ENCODE measurements around the gene RAB31.

The RAB31 gene

DNA sequence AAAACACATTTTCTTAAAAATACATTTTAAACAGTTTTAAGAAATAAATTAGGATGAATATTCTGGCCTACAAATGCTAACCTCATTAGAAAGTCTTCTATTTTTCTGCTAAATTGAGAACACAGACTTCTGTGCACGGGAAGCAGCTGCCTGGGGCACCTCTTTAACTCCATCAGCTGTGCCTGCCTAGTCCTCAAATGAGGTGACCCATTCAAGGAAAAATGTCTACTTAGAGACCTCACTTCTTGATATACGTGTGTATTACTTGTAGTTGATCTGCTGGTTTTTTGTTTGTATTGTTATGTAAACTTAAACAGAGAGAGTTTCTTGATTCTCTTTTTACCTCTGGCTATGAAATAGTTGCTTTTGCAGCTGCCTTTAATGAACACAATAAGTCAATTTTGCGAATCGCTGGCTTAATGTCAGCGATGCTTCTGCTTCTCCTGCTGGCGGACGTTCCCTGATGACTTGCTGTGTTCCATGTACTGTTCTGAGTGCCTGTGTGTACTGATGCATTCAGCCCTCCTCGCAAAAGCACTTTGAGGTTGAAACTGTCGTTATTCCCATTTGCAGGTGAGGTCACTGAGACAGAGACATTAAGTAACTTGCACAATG is 88.9 kb downstream of the RAB31 start:
- DNase-seq: no peak

DNA sequence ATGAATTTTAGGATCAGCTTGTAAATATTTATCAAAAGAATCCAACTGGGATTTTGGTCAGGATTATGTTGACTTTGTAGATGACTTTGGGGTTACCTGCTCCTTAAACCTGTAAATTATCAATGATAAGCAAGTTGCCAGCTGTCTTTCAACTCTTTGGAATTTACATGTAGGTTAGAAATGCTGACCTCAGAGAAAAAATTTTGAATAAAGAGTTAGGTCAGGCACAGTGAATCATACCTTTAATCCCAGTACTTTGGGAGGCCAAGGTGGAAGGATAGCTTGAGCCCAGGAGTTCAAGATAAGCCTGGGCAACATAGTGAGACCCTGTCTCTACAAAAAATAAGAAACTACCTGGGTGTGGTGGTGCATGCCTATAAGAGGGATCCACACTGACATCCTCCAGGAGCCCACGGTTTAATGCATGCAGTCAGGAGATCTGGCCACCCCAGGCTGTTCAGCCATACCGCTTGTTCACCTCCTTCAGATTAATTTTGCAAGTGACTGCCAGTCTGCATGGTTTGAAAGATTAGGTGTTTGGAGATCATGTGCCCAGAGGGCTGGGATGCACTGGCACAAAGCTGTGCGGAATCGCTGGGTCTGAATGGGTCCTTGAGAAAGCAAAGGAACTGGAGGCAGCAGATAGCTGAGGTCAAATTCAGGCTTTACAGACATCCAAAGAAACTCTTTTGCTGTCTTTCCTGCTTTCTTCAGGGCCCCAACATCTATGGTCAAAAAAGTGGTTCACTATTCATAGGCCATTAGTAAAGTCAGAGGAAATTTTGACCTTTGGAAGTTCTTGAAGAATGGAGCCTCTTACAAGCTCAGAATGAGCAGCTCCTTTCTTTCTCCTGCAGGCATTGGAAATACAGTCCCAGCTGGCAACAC is 94.3 kb downstream of the RAB31 start:
- no peak for DNase-seq

DNA sequence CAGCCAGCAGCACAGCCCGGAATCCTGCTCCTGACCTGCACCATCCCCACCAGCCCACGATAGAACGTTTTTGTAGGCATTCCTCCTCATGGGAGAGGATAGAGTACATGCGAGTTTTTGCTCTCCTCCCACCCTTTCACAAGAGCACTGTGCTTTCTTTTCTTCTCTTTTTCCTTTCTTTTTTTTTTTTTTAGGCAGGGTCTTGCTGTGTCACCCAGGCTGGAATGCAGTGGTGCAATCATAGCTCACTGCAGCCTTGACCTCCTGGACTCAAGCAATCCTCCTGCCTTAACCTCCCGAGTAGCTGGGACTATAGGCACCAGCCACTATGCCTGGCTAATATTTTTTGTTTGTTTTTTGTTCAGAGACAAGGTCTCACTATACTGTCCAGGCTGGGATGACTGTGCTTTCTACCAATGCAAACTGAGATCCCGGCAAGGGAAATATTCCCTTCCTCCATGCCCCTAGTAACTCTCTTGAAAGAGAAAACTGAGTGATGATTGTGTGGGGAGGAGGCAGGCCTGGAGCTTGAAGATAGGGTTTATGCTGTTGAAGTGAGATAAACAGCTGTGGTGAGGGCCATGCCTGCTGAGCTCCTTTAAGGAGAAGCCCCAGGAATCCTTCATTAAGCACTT is 95.1 kb downstream of the RAB31 start:
- no peak for DNase-seq

DNA sequence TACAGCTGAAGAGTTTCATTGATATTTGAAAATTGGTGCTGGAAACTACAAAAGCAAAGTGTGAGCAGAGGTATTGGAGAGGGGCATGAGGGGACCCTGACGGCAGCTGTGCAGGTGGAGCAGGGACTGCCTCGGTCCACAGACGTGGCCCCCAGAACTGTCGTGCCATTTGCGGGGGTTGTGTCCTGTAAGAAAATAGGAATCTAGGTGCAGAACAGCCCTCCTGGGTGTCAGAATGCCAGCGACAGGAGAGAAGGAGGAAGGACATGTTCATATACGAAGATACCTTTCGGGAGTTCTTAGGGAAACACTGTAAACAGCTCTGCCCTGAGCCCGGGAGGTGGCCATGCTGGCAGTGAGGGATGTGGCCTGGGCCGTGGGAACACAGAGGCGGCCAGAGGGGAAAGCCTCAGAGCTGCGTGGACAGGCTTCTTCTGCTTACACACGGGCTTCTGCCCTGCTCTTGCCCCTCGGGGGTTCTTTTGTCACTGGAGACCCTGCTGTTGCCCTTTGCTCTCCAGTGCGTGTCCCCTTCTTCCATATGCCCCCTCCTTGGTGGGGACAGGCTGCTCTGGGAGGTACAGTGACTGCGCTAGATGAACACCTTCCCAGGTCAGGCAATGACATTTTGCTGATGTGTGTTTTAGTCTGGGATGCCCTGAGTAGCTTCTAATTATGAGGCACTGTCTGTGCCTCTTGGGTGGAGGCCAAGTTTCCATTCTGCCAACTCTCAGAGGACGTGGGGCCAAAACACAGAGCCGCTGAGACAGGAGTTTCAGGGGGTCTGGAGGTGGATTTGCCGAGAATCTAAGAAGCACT is 95.8 kb downstream of the RAB31 start:
- DNase-seq: no peak

DNA sequence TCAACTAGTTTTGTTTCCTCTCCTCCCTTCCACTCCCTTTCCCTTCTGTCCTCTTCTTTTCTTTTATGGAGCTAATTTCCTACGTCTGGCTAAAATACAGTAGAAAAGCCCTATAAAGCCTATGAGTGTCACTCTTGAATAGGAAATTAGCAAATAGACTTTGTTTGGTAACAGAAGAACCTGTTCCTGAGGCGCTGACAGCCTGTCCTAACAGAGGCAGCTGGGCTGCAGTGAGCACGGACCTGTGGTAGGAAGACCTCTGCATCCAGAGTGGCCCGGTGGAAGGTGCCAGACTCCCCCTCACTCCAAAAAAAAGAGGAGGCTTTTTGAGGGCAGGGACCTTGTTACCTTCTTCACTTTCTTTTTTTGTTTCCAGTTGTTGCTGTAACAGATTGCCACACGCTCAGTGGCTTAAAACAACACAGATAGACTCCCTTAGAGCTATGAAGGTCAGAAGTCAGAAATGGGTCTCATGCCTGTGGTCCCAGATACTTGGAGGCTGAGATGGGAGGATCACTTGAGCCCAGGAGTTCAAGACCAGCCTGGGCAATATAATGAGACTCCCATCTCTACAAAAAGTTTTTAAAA is 96.5 kb downstream of the RAB31 start:
- no peak for DNase-seq

DNA sequence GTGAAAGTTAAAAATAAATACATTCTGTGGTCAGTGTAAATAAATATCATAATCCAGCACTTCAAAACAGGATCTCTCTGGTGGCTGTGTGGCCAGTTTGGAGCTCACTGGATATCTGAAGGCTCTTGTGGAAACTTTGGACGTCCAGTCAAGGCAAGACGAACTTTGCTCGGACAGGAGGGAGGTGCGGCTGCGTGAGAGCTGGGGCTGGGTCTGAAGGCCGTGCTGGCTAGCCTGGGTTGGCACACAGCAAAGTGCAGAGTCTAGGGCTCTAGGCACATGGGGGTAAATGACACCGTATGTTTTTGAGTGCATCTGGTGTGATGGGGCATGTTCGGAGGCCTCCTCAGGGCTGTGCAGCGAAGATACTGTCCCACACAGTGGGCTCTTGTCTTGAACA is 98.8 kb downstream of the RAB31 start:
- DNase-seq: no peak

DNA sequence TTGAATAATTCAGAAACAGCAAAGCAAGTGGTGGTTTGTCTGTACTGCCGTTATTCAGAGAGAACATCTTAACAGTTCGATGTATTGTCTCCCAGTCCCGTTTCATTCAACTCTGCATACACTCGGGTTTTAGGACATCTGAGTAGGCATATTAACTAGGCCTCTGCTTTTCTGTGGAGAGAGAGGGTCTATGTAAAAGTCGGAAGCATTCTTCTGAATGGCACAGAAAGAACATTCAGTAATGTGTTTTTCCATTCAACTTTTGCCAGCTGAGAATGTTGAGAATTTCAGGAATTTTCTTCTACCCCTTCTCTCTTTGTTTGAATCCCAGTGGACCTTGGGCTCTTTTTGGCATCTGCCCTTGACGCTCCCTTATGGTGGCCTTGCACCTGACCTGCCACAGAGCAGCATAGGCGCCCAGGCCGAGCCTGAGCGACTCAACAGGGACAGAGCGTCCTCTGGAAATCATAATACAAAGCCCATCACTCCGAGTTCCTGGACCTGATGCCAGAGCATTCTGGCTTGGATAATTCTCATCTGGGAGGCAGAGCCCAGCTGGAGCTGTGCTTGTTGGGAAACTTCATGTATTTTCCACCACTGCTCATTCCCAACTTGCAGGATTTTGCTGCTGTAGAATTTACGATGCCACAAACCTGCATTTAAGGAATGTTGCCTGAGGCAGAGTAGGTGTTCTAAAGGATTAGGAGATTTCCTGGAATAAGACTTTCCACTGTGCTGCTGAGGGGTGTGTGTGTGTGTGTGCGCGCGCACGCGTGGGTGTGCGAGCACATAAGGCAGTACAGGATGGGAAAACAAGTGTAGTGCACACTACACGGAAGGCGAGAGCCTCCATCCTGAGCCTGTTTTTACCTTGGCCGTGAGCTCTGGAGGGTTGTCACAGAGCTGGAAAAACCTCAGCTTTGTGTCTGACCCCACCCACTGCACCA is 100.5 kb downstream of the RAB31 start:
- no peak for DNase-seq

DNA sequence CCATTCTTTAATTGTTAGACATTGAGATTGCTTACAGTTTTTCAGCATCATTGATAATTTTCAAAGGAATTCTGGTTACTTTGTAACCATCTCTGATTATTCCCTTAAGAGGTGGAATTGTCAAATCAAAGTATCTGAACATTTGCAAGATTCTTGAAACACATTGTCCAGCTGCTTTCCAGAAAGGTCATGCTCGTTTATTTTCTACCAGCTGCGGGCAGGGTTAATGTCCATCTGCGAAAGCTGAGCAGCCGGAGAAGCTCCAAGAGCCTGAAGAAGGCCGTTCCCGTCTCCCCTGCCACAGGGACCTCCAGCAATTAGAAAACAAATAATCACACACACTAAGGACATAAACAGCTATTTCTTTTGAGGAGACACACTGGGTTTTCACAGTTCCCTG is 101.6 kb downstream of the RAB31 start:
- DNase-seq: no peak

DNA sequence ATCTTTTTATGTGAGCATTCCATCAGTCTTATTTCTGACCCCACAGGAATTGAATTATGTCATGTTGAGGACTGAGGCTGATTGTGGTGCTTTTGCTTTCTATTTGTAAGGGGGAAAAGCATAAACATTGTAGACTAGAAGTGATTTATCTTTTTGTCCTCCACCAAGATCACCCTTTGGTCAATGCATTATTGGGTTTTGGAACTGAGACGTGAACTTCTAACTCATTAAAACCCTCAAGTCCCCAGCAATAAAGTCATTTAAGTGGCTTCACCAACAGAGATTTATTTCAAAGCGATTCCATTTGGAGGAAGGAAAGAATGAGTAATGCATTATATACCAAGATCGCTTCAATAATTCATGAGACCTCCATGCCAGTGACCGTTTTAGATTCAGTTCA is 102.2 kb downstream of the RAB31 start:
- no peak for DNase-seq

DNA sequence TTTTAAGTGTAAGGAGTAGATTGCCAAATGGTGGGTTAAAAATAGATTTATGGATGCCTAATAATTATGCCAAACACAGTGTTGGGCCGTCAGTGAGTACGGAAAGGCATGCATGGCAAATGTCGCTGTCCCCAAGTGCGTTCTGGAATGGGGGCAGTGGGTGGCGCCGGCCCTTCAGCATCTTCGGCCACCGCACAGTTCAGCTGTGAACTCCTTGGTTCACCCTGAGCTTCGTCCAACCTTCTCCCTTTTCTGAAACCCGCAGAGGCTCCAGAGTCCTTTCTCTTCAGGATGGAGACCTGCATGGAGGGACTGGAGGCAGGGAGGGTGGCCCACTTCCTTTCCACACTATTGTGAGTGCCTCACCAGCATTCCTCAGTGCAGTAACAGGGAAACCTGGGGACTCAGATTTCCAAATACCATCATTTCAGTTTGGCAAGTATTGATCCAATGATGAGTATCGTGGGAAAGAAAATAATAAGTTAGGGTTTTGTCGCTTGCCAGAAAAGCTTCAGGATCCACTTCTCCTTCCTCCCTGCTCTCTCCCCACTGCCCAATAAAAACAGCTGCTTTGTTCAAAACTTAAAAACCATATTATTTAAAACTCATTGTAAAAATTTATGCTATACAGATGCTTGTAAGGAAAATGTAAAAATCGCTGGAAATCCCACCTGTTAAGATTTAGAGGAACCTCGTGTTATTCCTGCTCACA is 103.0 kb downstream of the RAB31 start:
- no peak for DNase-seq

DNA sequence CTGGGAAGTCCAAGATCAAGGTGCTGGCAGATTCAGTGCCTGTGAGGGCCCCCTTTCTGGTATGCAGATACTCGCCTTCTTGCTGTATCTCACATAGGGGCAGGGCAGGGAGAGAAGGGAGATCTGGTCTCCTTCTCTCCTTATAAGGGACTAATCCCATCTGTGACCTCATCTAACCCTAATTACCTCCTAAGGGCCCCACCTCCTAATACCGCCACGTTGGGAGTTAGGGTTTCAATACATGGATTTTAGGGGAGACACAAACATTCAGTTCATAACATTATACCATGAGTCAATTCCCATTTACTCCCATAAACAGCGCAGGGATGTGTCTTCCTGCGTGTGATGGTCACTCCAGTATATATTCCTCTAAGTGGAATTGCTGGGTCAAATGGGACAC is 103.9 kb downstream of the RAB31 start:
- DNase-seq: no peak

DNA sequence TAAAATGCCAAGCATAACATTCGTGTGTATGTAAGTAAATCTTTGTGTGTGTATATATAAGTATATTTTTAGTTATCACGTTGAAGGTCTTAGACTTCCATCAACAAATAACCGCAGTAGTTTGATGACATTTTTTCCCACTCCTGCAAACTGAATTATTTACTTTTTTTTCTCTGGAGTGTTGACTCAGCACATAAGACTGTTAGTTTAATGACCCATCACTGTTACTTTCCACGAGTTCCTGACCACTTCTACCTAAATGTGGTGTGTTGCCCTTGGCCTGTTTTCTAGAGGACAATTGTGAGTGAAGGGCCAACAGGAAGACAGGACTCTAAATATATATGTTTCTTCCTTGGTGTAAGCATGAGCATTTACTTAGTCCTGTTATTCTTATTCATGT is 106.3 kb downstream of the RAB31 start:
- DNase-seq: no peak

DNA sequence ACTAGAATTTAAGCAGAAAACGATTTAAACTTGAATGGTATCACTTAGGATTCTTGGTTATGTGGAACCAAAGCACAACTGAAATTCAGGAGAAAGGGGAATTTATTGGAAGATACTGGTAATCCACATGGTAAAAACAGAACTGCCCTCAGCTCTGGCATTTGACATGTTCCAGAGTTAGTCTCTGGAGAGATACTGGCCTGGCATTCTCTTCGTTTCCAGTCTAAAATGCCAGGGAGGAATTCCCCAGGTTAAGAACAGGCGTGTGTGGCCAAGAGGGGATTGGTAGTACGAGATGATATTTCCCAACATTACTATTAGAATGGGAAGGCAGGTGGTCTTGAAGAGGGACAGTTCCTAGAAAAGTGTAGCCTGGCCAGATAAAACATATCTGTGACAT is 109.2 kb downstream of the RAB31 start:
- DNase-seq: no peak

DNA sequence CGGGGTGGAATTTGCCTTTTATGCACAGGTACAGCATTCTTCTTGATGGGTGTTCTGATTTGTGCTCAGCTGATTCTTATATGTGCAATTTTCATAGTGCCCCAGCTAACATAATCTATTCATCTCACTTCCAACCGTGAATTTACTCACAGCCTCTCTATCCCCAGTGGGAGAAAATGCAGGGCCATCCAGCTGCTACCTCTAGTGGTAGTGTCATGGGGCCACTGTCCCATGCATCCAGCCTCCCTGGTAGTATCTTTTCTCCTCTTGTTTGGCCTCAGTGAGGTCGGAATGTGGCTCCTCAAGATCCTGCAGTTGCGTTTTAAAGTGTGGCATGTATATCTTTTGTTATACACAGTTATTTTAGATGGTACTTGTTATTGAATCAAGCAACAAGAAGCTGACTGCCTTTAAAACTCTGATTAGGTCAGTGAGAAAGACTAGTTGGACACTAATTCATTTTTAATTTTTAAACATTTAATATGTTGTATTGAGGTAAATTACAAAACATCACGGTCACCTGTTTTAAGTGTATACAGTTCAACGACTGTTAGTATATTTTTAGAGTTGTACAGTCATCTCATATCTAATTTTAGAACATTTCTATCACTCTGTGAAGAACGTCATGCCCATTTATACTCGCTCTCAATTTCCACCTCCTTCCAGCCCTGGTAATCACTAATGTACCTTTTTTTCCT is 109.8 kb downstream of the RAB31 start:
- DNase-seq: no peak

DNA sequence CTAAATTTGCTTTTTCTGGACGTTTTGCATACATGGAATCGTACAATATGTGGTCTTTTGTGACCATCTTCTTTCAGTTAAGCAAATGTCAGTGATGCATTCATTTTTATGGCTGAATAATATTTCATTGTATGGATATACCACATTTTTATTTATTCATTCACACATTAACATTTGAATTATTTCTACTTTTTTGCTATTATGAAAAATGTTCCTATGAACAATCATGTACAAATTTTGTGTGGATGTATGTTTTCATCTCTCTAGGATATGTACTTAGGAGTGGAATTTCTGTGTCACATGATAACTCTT is 110.3 kb downstream of the RAB31 start:
- DNase-seq: no peak

DNA sequence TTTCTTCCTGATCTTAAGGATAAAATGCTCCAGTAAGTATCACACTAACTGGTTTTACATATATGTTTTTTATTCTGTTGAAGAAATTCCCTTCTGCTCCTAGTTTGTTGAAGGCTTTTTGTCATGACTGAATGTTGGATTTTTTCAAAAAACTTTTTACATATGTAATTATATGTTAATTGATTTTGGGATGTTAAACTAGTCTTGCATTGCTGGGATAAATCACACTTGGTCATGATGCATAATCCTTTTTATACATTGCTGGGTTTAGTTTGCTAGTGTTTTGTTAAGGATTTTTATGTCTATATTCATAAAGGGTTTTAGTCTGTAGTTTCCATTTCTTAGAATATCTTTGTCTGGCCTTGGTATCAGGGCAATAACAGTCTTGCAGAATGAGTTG is 112.0 kb downstream of the RAB31 start:
- no peak for DNase-seq

DNA sequence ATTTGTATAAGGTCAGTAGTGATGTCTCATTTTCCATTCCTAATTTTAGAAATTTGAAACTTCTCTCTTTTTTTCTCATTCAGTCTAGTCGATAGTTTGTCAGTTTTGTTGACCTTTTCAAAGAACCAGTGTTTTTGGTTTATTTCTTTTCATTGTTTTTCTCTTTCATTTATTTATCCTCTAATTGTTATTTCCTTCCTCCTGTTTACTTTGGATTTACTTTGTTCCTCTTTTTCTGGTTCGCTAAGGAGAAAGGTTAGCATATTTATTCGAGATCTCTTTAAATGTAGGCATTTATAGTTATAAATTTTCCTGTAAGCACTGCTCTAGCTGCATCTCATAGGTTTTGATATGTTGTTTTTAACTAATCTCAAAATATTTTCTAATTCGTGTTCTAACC is 112.6 kb downstream of the RAB31 start:
- DNase-seq: no peak

DNA sequence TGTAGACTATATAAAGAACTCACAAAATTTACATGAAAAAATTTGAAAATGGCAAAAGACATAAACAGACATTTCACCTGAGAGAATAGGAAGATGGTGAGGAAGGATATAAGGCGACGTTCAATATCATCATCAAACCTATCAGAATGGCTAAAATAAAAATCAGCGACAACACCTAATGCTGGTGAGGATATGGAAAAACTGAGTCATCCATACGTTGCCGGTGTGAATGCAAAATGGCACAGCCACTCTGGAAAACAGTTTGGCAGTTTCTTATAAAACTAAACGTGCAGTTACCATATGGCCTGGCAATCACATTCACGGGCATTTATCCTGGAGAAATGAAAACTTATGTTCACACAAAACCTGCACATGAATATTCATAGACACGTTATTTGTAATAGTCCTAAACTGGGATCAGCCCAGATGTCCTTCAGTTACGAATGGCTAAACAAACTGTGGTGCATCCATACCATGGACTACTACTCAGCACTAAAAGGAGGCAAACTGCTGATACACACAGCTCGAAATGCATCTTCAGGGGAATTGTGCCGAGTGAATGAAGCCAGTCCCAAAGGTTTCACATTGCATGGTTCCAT is 114.6 kb downstream of the RAB31 start:
- DNase-seq: no peak

DNA sequence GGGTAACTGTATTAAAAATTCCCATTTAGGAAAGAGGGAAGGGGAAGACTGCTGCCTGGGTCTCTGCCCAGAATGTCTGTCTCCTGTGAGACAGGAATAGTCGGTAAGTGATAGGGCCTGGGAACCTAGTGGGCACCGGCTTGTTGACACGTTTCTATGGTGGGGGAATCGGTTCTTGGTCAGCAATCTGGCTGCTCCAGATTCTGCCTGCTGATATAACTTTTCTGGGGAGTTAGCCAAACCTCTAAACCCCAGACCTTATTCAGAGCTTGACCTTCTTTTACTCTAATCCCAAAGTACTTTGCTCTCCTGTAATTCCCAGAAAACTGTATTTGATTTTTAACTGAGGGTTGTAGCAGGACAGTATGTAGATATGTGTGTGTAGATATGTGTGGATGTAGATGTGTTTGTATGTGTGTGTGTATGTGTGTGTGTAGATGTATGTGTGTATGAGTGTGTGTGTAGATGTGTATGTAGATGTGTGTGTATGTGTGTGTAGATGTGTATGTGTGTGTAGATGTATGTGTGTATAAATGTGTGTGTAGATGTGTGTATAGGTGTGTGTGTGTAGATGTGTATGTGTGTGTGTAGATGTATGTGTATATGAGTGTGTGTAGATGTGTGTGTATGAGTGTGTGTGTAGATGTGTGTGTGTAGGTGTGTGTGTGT is 115.8 kb downstream of the RAB31 start:
- no peak for DNase-seq

DNA sequence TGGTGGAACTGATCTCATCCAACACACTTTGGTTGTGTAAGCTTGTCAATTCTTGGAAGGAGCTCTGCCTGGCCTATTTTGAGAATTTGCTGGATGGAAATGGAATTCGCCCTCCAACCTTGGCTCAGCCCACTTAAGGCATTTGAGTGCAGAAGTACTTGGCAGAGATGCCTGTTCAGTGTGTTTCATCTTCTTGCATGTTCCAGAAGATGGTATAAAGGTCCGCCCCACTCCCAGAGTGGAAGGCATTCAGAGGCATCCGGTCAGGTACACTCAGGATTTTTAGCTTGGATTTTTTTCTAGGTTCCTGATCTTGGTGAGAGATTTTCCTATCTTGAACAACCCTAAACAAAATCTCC is 116.4 kb downstream of the RAB31 start:
- DNase-seq: no peak
